MM.1S (cell line): ENCODE data around the gene SLX4IP.

ENCODE experiments used
- DNase-seq: peaks from one replicate; pipeline ENCODE4 v3.0.0-alpha.2; 2015
- H2AFZ ChIP-seq: fragments of 300-600 bp; sonication (generic); 2 replicates; pipeline ENCODE4 v1.6.0; 2016; ENCODE audit warnings: antibody characterized with exemption, low read length
- H3F3A ChIP-seq: fragments of 300-600 bp; sonication (generic); 2 replicates; pipeline ENCODE4 v1.6.1; 2016; ENCODE audit warnings: mild to moderate bottlenecking, antibody characterized with exemption, low read length, moderate library complexity, mixed read lengths; ENCODE audit not compliant: insufficient read depth
- H3K27ac ChIP-seq: fragments of 300-600 bp; sonication (generic); 2 replicates; pipeline ENCODE4 v1.5.1; 2016; ENCODE audit warnings: mild to moderate bottlenecking, low read length
- H3K27me3 ChIP-seq: fragments of 300-600 bp; sonication (generic); replicated peaks from 2 replicates; pipeline ENCODE4 v1.6.0; 2016; ENCODE audit warnings: low read length; ENCODE audit not compliant: insufficient read depth
- H3K36me3 ChIP-seq: fragments of 300-600 bp; sonication (generic); replicated peaks from 2 replicates; pipeline ENCODE4 v1.6.1; 2016; ENCODE audit warnings: mild to moderate bottlenecking, low read length, mixed read lengths; ENCODE audit not compliant: insufficient read depth
- H3K4me1 ChIP-seq: fragments of 300-600 bp; sonication (generic); 2 replicates; pipeline ENCODE4 v1.6.1; 2016; ENCODE audit warnings: low read length, mixed read lengths
- H3K4me2 ChIP-seq: fragments of 300-600 bp; sonication (generic); 2 replicates; pipeline ENCODE4 v1.6.0; 2016; ENCODE audit warnings: low read depth, low read length
- H3K4me3 ChIP-seq: fragments of 300-600 bp; sonication (generic); 2 replicates; pipeline ENCODE4 v1.5.1; 2016; ENCODE audit warnings: low read length, mixed read lengths
- H3K79me2 ChIP-seq: fragments of 300-600 bp; sonication (generic); 2 replicates; pipeline ENCODE4 v1.6.1; 2016; ENCODE audit warnings: mixed run types, low read length, mixed read lengths
- H3K9ac ChIP-seq: fragments of 300-600 bp; sonication (generic); 2 replicates; pipeline ENCODE4 v1.6.1; 2016; ENCODE audit warnings: low read length, mixed read lengths
- H3K9me2 ChIP-seq: fragments of 300-600 bp; sonication (generic); replicated peaks from 2 replicates; pipeline ENCODE4 v1.6.1; 2016; ENCODE audit warnings: mild to moderate bottlenecking, low read length, mixed read lengths; ENCODE audit not compliant: insufficient read depth
- H3K9me3 ChIP-seq: fragments of 300-600 bp; sonication (generic); replicated peaks from 2 replicates; pipeline ENCODE4 v1.6.1; 2016; ENCODE audit warnings: mild to moderate bottlenecking, low read length, mixed read lengths; ENCODE audit not compliant: insufficient read depth
- H4K20me1 ChIP-seq: fragments of 300-600 bp; sonication (generic); 2 replicates; pipeline ENCODE4 v1.6.1; 2016; ENCODE audit warnings: mild to moderate bottlenecking, low read length, moderate library complexity, mixed read lengths; ENCODE audit not compliant: insufficient read depth
- EZH2 ChIP-seq: fragments of 300-600 bp; sonication (generic); optimal IDR thresholded peaks from 2 replicates; pipeline ENCODE3; 2017; ENCODE audit warnings: low read depth, mild to moderate bottlenecking, antibody characterized with exemption, low read length, mixed read lengths
- EZH2phosphoT487 ChIP-seq: fragments of 300-600 bp; sonication (generic); IDR thresholded peaks from 2 replicates; pipeline ENCODE4 v1.6.1; 2018; ENCODE audit warnings: antibody characterized with exemption, low read length
- TF ChIP-seq, protein P1 (sequence below): fragments of 300-600 bp; sonication (generic); IDR thresholded peaks from 2 replicates; pipeline ENCODE4 v1.5.1; 2016; ENCODE audit warnings: antibody characterized with exemption, low read length, mixed read lengths

The SLX4IP gene

DNA sequence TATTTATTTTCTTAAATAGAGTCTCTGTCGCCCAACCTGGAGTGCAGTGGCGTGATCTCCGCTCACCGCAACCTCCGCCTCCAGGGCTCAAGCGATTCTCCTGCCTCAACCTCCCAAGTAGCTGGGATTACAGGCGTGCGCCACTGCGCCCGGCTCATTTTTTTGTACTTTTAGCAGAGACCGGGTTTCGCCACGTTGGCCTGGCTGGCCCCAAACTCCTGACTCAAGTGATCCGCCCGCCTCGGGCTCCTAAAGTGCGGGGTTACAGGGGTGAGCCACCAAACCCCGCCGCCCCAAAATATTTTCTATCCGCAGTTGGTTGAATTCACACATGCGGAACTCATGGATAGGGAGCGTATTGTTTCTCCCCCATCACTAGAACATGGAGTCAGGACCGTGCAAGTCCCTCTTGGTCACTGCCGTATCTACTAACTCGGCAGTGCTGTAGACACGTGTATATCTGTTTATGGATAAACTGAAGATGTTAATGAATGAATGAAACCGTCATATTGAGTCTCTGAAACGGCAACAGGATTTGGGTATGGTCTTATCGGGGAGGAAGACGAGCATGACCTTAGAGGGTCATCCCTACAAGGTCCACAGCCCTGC, 2.0 kb upstream of the SLX4IP start:
- TF ChIP-seq, protein P1, sequence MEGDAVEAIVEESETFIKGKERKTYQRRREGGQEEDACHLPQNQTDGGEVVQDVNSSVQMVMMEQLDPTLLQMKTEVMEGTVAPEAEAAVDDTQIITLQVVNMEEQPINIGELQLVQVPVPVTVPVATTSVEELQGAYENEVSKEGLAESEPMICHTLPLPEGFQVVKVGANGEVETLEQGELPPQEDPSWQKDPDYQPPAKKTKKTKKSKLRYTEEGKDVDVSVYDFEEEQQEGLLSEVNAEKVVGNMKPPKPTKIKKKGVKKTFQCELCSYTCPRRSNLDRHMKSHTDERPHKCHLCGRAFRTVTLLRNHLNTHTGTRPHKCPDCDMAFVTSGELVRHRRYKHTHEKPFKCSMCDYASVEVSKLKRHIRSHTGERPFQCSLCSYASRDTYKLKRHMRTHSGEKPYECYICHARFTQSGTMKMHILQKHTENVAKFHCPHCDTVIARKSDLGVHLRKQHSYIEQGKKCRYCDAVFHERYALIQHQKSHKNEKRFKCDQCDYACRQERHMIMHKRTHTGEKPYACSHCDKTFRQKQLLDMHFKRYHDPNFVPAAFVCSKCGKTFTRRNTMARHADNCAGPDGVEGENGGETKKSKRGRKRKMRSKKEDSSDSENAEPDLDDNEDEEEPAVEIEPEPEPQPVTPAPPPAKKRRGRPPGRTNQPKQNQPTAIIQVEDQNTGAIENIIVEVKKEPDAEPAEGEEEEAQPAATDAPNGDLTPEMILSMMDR, result no peak
- TF ChIP-seq EZH2phosphoT487 (no peak), EZH2 (no peak)
- Histone ChIP-seq H3K36me3 (no peaks in the 10 kb centered on the region), H3K9me2 (no peaks in the 10 kb centered on the region), H3K4me2 (peak overlapping the region; percentile 81), H3K27me3 (no peaks in the 10 kb centered on the region), H2AFZ (peak overlapping the region; percentile 88), H3K4me3 (peak overlapping the region; percentile 87), H3K4me1 (no peaks in the 10 kb centered on the region), H3F3A (peaks cover 12% of the 10 kb centered on the region; the same call in 1 of the 2 replicates), H3K9me3 (no peaks in the 10 kb centered on the region), H4K20me1 (no peaks in the 10 kb centered on the region), H3K27ac (peak overlapping the region; percentile 81; the same call in 1 of the 2 replicates), H3K79me2 (peaks cover 58% of the 10 kb centered on the region), H3K9ac (peak overlapping the region; percentile 86)
- DNase-seq, result no peak

DNA sequence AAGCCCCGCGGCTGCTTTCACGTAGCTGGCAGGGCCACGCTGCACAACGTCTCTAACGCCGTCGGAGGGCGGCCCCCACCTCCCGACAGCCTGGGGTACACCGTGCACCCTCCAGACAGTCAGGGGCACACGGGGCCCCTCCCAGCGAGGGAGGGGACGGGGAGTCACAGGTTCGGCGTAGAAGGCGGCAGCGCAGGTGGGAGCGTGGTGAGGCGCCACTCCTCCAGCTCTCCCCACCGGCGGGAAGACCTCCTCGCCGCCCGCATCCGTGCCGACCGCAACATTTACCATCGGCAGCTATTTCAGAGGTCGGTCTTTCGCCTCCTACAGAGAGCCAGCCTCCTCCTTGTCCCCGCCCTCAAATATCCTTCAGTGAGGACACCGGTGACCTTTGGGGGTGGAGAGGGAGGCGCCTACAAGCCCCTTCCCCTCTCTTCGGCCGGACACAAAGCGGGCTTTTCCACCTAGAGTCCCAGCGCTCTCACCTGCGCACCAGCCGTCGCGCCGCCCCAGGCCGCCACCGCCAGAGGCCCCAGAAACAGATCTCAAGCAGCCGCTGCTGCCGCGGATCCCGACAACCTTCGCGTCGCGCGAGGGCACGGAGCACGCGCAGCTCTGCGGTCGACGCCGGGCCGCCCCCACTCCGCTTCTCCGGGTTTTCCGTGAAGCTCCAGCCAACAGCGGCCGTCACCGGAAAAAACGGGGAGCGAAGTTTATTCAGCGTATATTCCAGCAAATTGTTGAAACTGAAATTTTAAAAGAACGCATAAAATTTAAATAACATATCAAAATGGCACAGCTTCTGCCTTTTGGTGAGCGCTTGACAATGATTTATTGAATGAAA, 1.3 kb upstream of the SLX4IP start, which contains the start of gene MKKS:
MKKS (minus strand) TSS at position 600 of the 844 bp plus-strand sequence. CDS start 20,708 bp downstream, outside the sequence.
- peaks cover 52% of the 10 kb centered on the region for H3K79me2 ChIP-seq
- H3K9me3 ChIP-seq, result no peaks in the 10 kb centered on the region
- no peak for TF ChIP-seq EZH2
- no peak for TF ChIP-seq EZH2phosphoT487
- TF ChIP-seq, protein P1, result no peak
- H2AFZ ChIP-seq, result peak within 1 kb of the TSS; percentile 88
- peak within 1 kb of the TSS; percentile 81 for H3K27ac ChIP-seq
- H3K4me3 ChIP-seq, result peak within 1 kb of the TSS; percentile 87
- H3K4me2 ChIP-seq, result peak within 1 kb of the TSS; percentile 81
- DNase-seq, result peak; percentile 94
- H3K36me3 ChIP-seq, result no peaks in the 10 kb centered on the region
- no peaks in the 10 kb centered on the region for H3K9me2 ChIP-seq
- H3K9ac ChIP-seq, result peak within 1 kb of the TSS; percentile 86
- H3K4me1 ChIP-seq, result no peaks in the 10 kb centered on the region
- H3F3A ChIP-seq, result peaks cover 12% of the 10 kb centered on the region; the same call in 1 of the 2 replicates
- no peaks in the 10 kb centered on the region for H3K27me3 ChIP-seq
- no peaks in the 10 kb centered on the region for H4K20me1 ChIP-seq

DNA sequence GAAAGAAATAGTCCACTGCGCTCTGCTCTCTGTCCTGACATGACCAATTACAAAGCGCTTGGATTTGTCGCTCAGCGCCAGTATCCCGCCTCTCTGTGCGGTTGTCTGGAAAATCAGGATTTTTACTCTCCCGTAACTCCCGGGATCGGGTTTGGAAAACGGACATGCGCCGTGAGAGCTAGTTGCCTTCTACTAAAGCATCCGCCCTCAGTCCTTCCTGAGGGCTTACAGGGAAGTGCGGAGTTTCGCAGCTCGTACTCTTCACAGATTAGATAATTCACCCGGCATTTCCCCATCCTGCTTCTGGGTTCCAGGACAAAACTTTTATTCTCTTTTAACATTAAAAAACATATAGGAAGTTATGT, 656 bp upstream of the SLX4IP start:
- peak overlapping the region; percentile 87 for H3K4me3 ChIP-seq
- no peaks in the 10 kb centered on the region for H3K9me3 ChIP-seq
- H3F3A ChIP-seq, result peaks cover 12% of the 10 kb centered on the region; the same call in 1 of the 2 replicates
- H3K9me2 ChIP-seq, result no peaks in the 10 kb centered on the region
- H3K4me2 ChIP-seq, result peak overlapping the region; percentile 81
- H4K20me1 ChIP-seq, result no peaks in the 10 kb centered on the region
- H3K9ac ChIP-seq, result peak overlapping the region; percentile 86
- peak overlapping the region; percentile 88 for H2AFZ ChIP-seq
- DNase-seq, result peak; percentile 95
- no peaks in the 10 kb centered on the region for H3K36me3 ChIP-seq
- peak overlapping the region; percentile 81; the same call in 1 of the 2 replicates for H3K27ac ChIP-seq
- TF ChIP-seq EZH2 (no peak), EZH2phosphoT487 (no peak)
- TF ChIP-seq, protein P1, result no peak
- H3K4me1 ChIP-seq, result no peaks in the 10 kb centered on the region
- H3K27me3 ChIP-seq, result no peaks in the 10 kb centered on the region
- peaks cover 50% of the 10 kb centered on the region for H3K79me2 ChIP-seq
